T-cell (primary cell): ENCODE data around the gene SYNE2. TPM values are rescaled to one million over a fixed set of nuclear protein-coding genes. Genes with fewer than 3 reads are reported as not detected.

Experiments used
- ATAC-seq, 4 experiments: fragments of 200-7000 bp in 3 of 4; fragments of 150-1000 bp in 1 of 4; cut with Tn5 transposase; replicated peaks in 1 of 4; 1 replicate in 3 of 4; 2 replicates in 1 of 4; pipeline ENCODE4 v1.10.0; 2021; ENCODE audit warnings: moderate library complexity in 3 of 4, mild to moderate bottlenecking in 2 of 4, moderate number of reproducible peaks in 1 of 4
- CTCF ChIA-PET, 2 donors: fragments of 300-600 bp; sonication (Branson Sonifier 250); formaldehyde crosslinking; loops; one replicate each; lab custom pipeline; 2022; ENCODE audit warnings: antibody characterized with exemption in 2 of 2; lab: Charles Lee
- POLR2A ChIA-PET, 2 donors: fragments of 300-600 bp; sonication (Branson Sonifier 250); formaldehyde crosslinking; loops; one replicate each; lab custom pipeline; 2022; ENCODE audit warnings: antibody characterized with exemption in 2 of 2; lab: Charles Lee
- DNase-seq, 35 experiments: peaks; one replicate each; pipeline versions ENCODE4 v3.0.0 to v3.0.0-alpha.2; 2013 to 2023
- H3K27ac ChIP-seq: one replicate; pipeline ENCODE4 v1.5.1; 2013; ENCODE audit warnings: low read length
- H3K27me3 ChIP-seq, 2 experiments: replicated peaks in 1 of 2; 1 replicate in 1 of 2; 2 replicates in 1 of 2; pipeline versions ENCODE4 v1.6.1 to v1.7.0; 2013; ENCODE audit warnings: low read length in 1 of 2, mixed read lengths in 1 of 2; ENCODE audit not compliant: control insufficient read depth in 2 of 2, insufficient read depth in 2 of 2; ENCODE audit errors: extremely low read depth in 1 of 2
- H3K36me3 ChIP-seq, 2 donors: 1 replicate in 1 of 2; 2 replicates in 1 of 2; pipeline versions ENCODE4 v1.6.1 to v1.7.0; 2013; ENCODE audit warnings: low read length in 1 of 2; ENCODE audit not compliant: control insufficient read depth in 2 of 2, insufficient read depth in 1 of 2; ENCODE audit errors: extremely low read depth in 1 of 2
- H3K4me1 ChIP-seq, 2 experiments: 1 replicate in 1 of 2; 2 replicates in 1 of 2; pipeline versions ENCODE4 v1.6.1 to v1.7.0; 2013; ENCODE audit warnings: low read length in 2 of 2, mixed read lengths in 1 of 2; ENCODE audit not compliant: insufficient read depth in 2 of 2, control insufficient read depth in 1 of 2; ENCODE audit errors: extremely low read depth in 1 of 2
- H3K4me3 ChIP-seq, 2 donors: 1 replicate in 1 of 2; 2 replicates in 1 of 2; pipeline versions ENCODE4 v1.5.1 to v1.7.0; 2013; ENCODE audit warnings: mild to moderate bottlenecking in 2 of 2, low read length in 1 of 2, moderate library complexity in 1 of 2; ENCODE audit not compliant: control insufficient read depth in 1 of 2; ENCODE audit errors: extremely low read depth in 1 of 2
- H3K9me3 ChIP-seq: 2 replicates; pipeline ENCODE4 v1.7.0; 2013
- H3K27ac Mint-ChIP-seq, 2 donors: one replicate each; pipeline ENCODE4 v1.8.0; 2020 to 2021; ENCODE audit warnings: mild to moderate bottlenecking in 2 of 2, mixed read lengths in 2 of 2
- H3K27me3 Mint-ChIP-seq, 2 donors: one replicate each; pipeline ENCODE4 v1.8.0; 2021 to 2022; ENCODE audit warnings: mixed read lengths in 2 of 2
- H3K36me3 Mint-ChIP-seq: one replicate; pipeline ENCODE4 v1.8.0; 2021; ENCODE audit warnings: mixed read lengths
- H3K4me1 Mint-ChIP-seq, 3 donors: one replicate each; pipeline ENCODE4 v1.8.0; 2020 to 2022; ENCODE audit warnings: mixed read lengths in 3 of 3, mild to moderate bottlenecking in 1 of 3
- H3K4me3 Mint-ChIP-seq, 3 donors: one replicate each; pipeline ENCODE4 v1.8.0; 2020 to 2022; ENCODE audit warnings: mild to moderate bottlenecking in 3 of 3, mixed read lengths in 3 of 3, moderate library complexity in 3 of 3
- H3K9me3 Mint-ChIP-seq, 3 donors: one replicate each; pipeline ENCODE4 v1.8.0; 2020 to 2022; ENCODE audit warnings: mixed read lengths in 3 of 3
- WGBS: methylation state at CpG from one replicate; pipeline ENCODE4 v1.1.5; 2013; ENCODE audit warnings: missing lambda C conversion rate; ENCODE audit not compliant: insufficient coverage; 5-methylcytosine and 5-hydroxymethylcytosine counted together
- total RNA-seq, 35 experiments: library from RNA in 6 of 35; stranded (reverse) in 6 of 35; fragments of 120-200 nt in 1 of 35; gene quantifications; one replicate each; pipeline versions ENCODE4 v1.2.1 to v1.2.4 and lab custom pipeline; 2013 to 2026

SYNE2 gene
- total RNA-seq, 5 donors from 2014 or later (not counting 1 experiment from before 2014, with no cell fraction given) = 150 to 321 (median 229) TPM

- ChIA-PET CTCF (no interaction called here), POLR2A (no interaction called here)
- H3K4me1 ChIP-seq = peaks cover 36 to 39% of the 10 kb centered on the region in 2 experiments
- H3K27me3 ChIP-seq = no peaks in the 10 kb centered on the region
- no peak overlapping the region for H3K4me3 ChIP-seq
- Mint-ChIP-seq H3K36me3 (peaks cover 19% of the 10 kb centered on the region), H3K4me3 (no peak overlapping the region), H3K27ac (no peak overlapping the region), H3K4me1 (peaks cover 37 to 50% (median 41%) of the 10 kb centered on the region in 3 donors), H3K9me3 (no peaks in the 10 kb centered on the region), H3K27me3 (no peaks in the 10 kb centered on the region)
- WGBS = 48% methylated on average over 9 of the region's 9 CpGs
- H3K36me3 ChIP-seq = peaks cover 0 to 20% of the 10 kb centered on the region in 2 donors
- no peaks in the 10 kb centered on the region for H3K9me3 ChIP-seq
- ATAC-seq (peak; percentile 44 to 80 (median 64)), DNase-seq (peak in 18 of 35 experiments; percentile 1 to 43 (median 10))
- H3K27ac ChIP-seq = peak overlapping the region; percentile 55
Observed at GRCh38 chr14:63938198-63939005, 85.6 kb downstream of the SYNE2 start.

DNA sequence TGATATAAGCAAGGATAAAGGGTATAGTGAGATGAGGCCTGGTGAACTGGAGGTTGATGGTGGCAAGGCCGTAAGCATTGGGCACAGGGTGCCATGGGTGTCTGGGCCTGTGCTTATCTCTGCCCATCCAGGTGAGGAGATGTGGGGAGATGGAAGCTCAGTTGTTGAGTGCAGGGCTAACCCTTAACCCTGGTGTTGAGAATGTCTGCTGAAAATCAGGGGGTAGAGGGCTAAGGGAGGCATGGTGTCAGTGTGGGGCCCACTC, 86.1 kb downstream of the SYNE2 start:
- no peaks in the 10 kb centered on the region for H3K27me3 ChIP-seq

DNA sequence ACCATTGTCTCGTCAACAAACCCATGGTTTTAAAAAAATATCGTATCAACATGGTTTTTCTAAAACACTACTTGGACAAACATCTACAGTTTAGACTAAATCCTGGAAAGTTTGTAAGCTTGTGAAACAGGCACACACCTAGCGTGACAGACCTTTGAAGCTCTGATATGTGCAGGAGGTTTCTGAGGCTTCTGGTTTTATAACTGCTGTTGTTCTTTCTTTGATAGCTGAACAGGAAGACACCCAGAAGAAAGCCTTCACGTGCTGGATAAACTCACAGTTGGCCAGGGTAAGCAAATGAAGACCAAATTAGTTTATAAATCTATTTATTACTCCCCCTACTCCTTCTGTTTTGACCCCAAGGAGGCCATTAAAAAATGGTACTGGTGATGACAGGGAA, 87.6 kb downstream of the SYNE2 start:
- Mint-ChIP-seq H3K36me3 (peaks cover 24% of the 10 kb centered on the region), H3K4me1 (peaks cover 26 to 35% (median 29%) of the 10 kb centered on the region in 3 donors), H3K27ac (peak overlapping the region; percentile 91 to 92), H3K27me3 (no peaks in the 10 kb centered on the region), H3K9me3 (no peaks in the 10 kb centered on the region), H3K4me3 (peak overlapping the region; percentile 41 to 70 (median 57))
- no peaks in the 10 kb centered on the region for H3K9me3 ChIP-seq
- H3K4me3 ChIP-seq = no peak overlapping the region
- WGBS = no CpG with 5 or more reads among the region's 4 CpGs
- CTCF ChIA-PET = interaction anchor here in 1 of 2 donors (0.6 to 0.7 kb wide), 3 partner anchors 10 to 166 kb away, joined by 3 read pairs; no protein-coding TSS in a partner anchor
- peaks cover 0 to 20% of the 10 kb centered on the region in 2 donors for H3K36me3 ChIP-seq
- peaks cover 36 to 39% of the 10 kb centered on the region in 2 experiments for H3K4me1 ChIP-seq
- no peaks in the 10 kb centered on the region for H3K27me3 ChIP-seq
- peak overlapping the region; percentile 40 for H3K27ac ChIP-seq
- ATAC-seq (peak; percentile 76 to 83 (median 82)), DNase-seq (peak in 12 of 35 experiments; percentile 5 to 59 (median 13))
- POLR2A ChIA-PET = interaction anchor here (0.6 to 1.1 kb wide), 4 partner anchors 10 to 543 kb away, joined by 3 to 10 read pairs (median 4); no protein-coding TSS in a partner anchor

More for the DNA sequence above, 86.1 kb downstream of the SYNE2 start:
- Histone ChIP-seq H3K4me3 (no peak overlapping the region), H3K4me1 (peaks cover 36 to 39% of the 10 kb centered on the region in 2 experiments), H3K9me3 (no peaks in the 10 kb centered on the region), H3K36me3 (peaks cover 0 to 20% of the 10 kb centered on the region in 2 donors), H3K27ac (peak overlapping the region; percentile 55)
- peaks cover 32 to 44% (median 37%) of the 10 kb centered on the region in 3 donors for H3K4me1 Mint-ChIP-seq
- ChIA-PET CTCF (no interaction called here), POLR2A (interaction anchor here in 1 of 2 donors (0.7 kb wide), 1 partner anchor 40 kb away, joined by 7 read pairs; no protein-coding TSS in a partner anchor)
- ATAC-seq (peak in 1 of 4 experiments; percentile 6), DNase-seq (no peak)
- H3K36me3 Mint-ChIP-seq = peaks cover 20% of the 10 kb centered on the region
- no peaks in the 10 kb centered on the region for H3K9me3 Mint-ChIP-seq
- no peak overlapping the region for H3K4me3 Mint-ChIP-seq
- no peaks in the 10 kb centered on the region for H3K27me3 Mint-ChIP-seq
- 100% methylated on average over 1 of the region's 1 CpG for WGBS
- no peak overlapping the region for H3K27ac Mint-ChIP-seq

- Mint-ChIP-seq H3K36me3 (peaks cover 28% of the 10 kb centered on the region), H3K4me1 (peaks cover 26 to 33% (median 27%) of the 10 kb centered on the region in 3 donors), H3K27ac (peak overlapping the region; percentile 69 to 92), H3K27me3 (no peaks in the 10 kb centered on the region), H3K9me3 (no peaks in the 10 kb centered on the region), H3K4me3 (peak overlapping the region in 1 of 3 donors; percentile 11)
- no peaks in the 10 kb centered on the region for H3K9me3 ChIP-seq
- ChIA-PET POLR2A (interaction anchor here (0.6 to 1.1 kb wide), 3 partner anchors 10 to 543 kb away, joined by 3 to 4 read pairs (median 4); no protein-coding TSS in a partner anchor), CTCF (interaction anchor here in 1 of 2 donors (0.6 kb wide), 1 partner anchor 10 kb away, joined by 3 read pairs; no protein-coding TSS in a partner anchor)
- ATAC-seq (no peak), DNase-seq (peak in 1 of 35 experiments; percentile 13)
- no peaks in the 10 kb centered on the region for H3K27me3 ChIP-seq
- H3K27ac ChIP-seq = peak overlapping the region; percentile 40
- no peak overlapping the region for H3K4me3 ChIP-seq
- H3K4me1 ChIP-seq = peaks cover 36 to 39% of the 10 kb centered on the region in 2 experiments
- WGBS = no CpG with 5 or more reads among the region's 3 CpGs
- H3K36me3 ChIP-seq = peaks cover 0 to 22% of the 10 kb centered on the region in 2 donors
Observed at GRCh38 chr14:63941023-63941422, 88.2 kb downstream of the SYNE2 start.

GRCh38 chr14:63949696-63950095, 96.9 kb downstream of the SYNE2 start:
- Histone ChIP-seq H3K27me3 (no peaks in the 10 kb centered on the region), H3K27ac (no peak overlapping the region), H3K4me3 (no peak overlapping the region), H3K4me1 (no peaks in the 10 kb centered on the region), H3K9me3 (no peaks in the 10 kb centered on the region), H3K36me3 (peaks cover 0 to 53% of the 10 kb centered on the region in 2 donors)
- DNase-seq (no peak), ATAC-seq (no peak)
- H3K4me3 Mint-ChIP-seq = no peak overlapping the region
- no peak overlapping the region for H3K27ac Mint-ChIP-seq
- 96% methylated on average over 2 of the region's 3 CpGs for WGBS
- CTCF ChIA-PET = no interaction called here
- H3K4me1 Mint-ChIP-seq = peaks cover 6 to 16% (median 14%) of the 10 kb centered on the region in 3 donors
- H3K9me3 Mint-ChIP-seq = no peaks in the 10 kb centered on the region
- no peaks in the 10 kb centered on the region for H3K27me3 Mint-ChIP-seq
- peaks cover 59% of the 10 kb centered on the region for H3K36me3 Mint-ChIP-seq
- POLR2A ChIA-PET = no interaction called here

- Histone ChIP-seq H3K36me3 (peaks cover 0 to 58% of the 10 kb centered on the region in 2 donors), H3K9me3 (no peaks in the 10 kb centered on the region), H3K4me3 (no peak overlapping the region), H3K27ac (no peak overlapping the region), H3K27me3 (no peaks in the 10 kb centered on the region), H3K4me1 (no peaks in the 10 kb centered on the region)
- POLR2A ChIA-PET = interaction anchor here (0.5 to 0.6 kb wide), 2 partner anchors 10 to 396 kb away, joined by 3 read pairs; no protein-coding TSS in a partner anchor
- H3K27ac Mint-ChIP-seq = no peak overlapping the region
- CTCF ChIA-PET = interaction anchor here in 1 of 2 donors (0.7 kb wide), 1 partner anchor 10 kb away, joined by 3 read pairs; no protein-coding TSS in a partner anchor
- H3K36me3 Mint-ChIP-seq = peaks cover 59% of the 10 kb centered on the region
- H3K9me3 Mint-ChIP-seq = no peaks in the 10 kb centered on the region
- H3K4me1 Mint-ChIP-seq = peaks cover 6 to 16% (median 11%) of the 10 kb centered on the region in 3 donors
- WGBS = no CpG with 5 or more reads among the region's 4 CpGs
- DNase-seq = no peak
- no peak overlapping the region for H3K4me3 Mint-ChIP-seq
- no peaks in the 10 kb centered on the region for H3K27me3 Mint-ChIP-seq
- ATAC-seq = no peak
Observed at GRCh38 chr14:63951021-63951420, 98.2 kb downstream of the SYNE2 start.
